Brain microvascular endothelial cell (primary cell): Measurements from ENCODE around the gene CHCHD4.
"Not testable (repeated sequence)": the region's sequence is repeated elsewhere in the genome, so short reads cannot be mapped to it uniquely, and the experiment has no call there.

ENCODE experiments used
- DNase-seq: peaks from one replicate; pipeline ENCODE4 v3.0.0-alpha.2; 2020
- H3K27ac ChIP-seq: fragments of 250-450 bp; sonication (Bioruptor Pico); 2 replicates; pipeline ENCODE4 v1.5.1; 2020; ENCODE audit warnings: mild to moderate bottlenecking, moderate library complexity
- H3K27me3 ChIP-seq: fragments of 250-450 bp; sonication (Bioruptor Pico); replicated peaks from 2 replicates; pipeline ENCODE4 v1.5.1; 2020; ENCODE audit warnings: mild to moderate bottlenecking
- H3K36me3 ChIP-seq: fragments of 250-450 bp; sonication (Bioruptor Pico); replicated peaks from 2 replicates; pipeline ENCODE4 v1.5.1; 2020; ENCODE audit warnings: mild to moderate bottlenecking
- H3K4me3 ChIP-seq: 2 replicates; pipeline ENCODE4 v1.5.1; 2011; ENCODE audit warnings: low read depth, mild to moderate bottlenecking, control low read depth, low read length, moderate library complexity
- in situ Hi-C: cut with HindIII; loops from 2 replicates; pipeline ENCODE4 v1.10.0; 2017; ENCODE audit warnings: low sequenced_read_pairs, low pct_ligation_motif_present
- TF ChIP-seq, protein P1 (sequence below): IDR thresholded peaks from 2 replicates; pipeline ENCODE4 v1.5.1; 2011; ENCODE audit warnings: low read depth, mild to moderate bottlenecking, moderate library complexity, low read length, control low read depth, inconsistent platforms; ENCODE audit errors: missing control alignments

Gene CHCHD4

DNA sequence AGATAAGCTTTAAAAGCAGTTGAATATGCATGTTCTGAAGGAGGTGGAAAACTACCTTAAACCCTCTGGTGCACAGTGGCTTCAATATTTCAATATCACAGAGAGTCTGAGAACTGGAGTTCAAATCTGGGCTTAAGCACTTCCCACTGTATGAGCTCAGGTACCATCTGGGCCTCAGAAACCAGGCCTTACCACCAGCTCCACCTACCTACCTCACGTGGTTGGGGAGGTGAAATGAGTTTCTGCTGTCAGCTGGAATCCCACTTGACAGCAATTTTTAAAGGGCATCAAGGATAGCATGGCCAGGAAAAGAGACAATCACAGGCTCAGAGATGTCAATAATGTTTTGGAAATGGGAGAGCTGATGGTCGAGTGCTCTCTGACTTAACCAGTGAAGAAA is 5.0 kb downstream of the CHCHD4 start:
- DNase-seq = no peak
- TF ChIP-seq, protein P1, sequence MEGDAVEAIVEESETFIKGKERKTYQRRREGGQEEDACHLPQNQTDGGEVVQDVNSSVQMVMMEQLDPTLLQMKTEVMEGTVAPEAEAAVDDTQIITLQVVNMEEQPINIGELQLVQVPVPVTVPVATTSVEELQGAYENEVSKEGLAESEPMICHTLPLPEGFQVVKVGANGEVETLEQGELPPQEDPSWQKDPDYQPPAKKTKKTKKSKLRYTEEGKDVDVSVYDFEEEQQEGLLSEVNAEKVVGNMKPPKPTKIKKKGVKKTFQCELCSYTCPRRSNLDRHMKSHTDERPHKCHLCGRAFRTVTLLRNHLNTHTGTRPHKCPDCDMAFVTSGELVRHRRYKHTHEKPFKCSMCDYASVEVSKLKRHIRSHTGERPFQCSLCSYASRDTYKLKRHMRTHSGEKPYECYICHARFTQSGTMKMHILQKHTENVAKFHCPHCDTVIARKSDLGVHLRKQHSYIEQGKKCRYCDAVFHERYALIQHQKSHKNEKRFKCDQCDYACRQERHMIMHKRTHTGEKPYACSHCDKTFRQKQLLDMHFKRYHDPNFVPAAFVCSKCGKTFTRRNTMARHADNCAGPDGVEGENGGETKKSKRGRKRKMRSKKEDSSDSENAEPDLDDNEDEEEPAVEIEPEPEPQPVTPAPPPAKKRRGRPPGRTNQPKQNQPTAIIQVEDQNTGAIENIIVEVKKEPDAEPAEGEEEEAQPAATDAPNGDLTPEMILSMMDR = no peak
- no peak overlapping the region for H3K27ac ChIP-seq
- H3K27me3 ChIP-seq = no peaks in the 10 kb centered on the region
- in situ Hi-C loops = no loop called here
- H3K36me3 ChIP-seq = no peaks in the 10 kb centered on the region
- no peak overlapping the region for H3K4me3 ChIP-seq

DNA sequence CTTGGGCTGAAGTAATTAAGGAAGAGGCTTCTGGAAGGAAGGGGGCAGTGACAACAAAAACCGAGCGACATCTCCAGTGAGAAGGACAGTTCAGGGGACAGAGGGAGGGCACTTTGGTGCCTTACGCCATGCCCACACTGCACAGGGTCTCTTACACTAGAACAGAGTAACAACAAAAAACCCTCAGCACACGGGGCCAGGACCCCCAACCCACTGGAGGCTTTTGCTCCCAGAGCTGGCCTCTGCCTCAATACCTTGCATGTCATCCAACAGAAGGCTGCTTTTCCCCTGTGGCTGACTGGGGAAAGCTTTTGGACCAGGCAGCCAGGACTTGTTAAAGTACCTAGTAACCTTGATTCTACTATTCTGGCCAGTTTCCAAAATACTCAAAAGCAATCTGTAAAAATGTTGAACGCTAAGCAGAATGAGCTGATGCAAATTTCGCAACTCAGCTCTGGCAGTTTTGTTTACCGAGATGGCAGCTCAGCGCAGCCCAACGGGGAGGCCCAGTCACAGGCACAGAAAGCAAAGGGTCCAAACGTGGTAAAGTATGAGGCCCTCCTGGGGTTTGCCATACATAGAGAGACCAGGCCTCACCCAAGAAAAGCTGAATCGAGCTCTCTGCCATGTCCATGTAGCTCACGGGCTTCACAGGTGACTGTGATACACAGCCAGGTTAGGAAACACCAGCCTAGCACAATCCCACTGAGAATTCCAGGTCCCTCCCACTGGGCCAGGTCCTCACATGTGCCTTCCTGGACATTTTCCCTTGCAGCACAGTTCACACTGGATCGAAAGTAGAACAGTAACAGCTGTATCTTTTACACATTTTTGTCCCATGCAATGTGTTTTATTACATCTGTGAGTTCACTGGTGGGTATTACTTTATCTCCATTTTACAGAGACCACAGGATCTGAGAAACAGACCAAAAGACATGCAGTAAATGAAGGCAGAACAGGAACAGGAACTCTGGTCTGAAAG is 6.0 kb downstream of the CHCHD4 start:
- Histone ChIP-seq H3K4me3 (no peak overlapping the region), H3K36me3 (no peaks in the 10 kb centered on the region), H3K27ac (no peak overlapping the region), H3K27me3 (no peaks in the 10 kb centered on the region)
- no peak for DNase-seq
- in situ Hi-C loops = no loop called here
- TF ChIP-seq, protein P1 = no peak

DNA sequence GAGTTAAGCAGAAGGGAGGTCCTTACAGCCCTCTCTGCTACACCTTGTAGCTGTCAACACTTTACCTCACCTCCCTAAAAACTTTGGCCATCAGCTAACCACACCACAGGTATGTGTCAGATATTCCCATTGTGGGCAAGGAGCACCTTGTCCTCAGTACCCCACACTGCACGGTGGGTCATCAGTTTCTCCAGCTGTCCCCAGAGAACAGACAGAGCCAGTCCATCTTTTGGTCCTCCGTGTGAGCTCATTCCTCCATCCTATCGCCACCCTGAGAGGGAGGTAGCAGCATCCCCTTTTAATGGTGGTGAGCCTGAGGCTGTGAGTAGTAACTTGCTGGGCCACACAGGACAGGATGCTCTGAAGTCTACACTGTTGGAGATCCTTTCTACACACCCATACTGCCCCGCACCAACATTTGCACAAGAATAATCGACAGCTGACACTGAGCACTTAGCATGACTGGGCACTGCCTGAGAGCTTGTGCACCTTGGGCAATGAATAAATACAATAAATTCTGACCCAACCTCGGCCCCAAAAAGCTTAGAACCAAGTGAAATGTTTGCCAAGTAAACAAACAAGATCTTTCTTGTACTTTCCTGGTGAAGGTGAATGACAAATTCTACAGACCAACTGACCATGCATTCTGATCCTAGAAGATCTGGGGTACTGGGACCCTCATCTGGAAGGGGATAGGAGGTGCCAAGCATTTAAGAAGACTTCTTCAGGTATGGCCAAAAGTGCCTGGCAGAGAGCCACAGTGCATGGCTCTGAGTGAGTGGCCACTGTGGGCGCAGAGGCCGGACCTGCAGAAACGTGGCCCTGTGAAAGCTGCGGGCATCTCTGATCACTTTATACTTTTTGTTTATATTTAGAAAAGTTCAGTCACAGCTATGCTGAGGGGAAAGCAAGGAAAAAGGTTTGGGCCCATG is 6.9 kb downstream of the CHCHD4 start:
- Histone ChIP-seq H3K27ac (no peak overlapping the region), H3K4me3 (no peak overlapping the region), H3K36me3 (peaks cover 3% of the 10 kb centered on the region), H3K27me3 (no peaks in the 10 kb centered on the region)
- DNase-seq = no peak
- TF ChIP-seq, protein P1 = no peak
- in situ Hi-C loops = no loop called here

DNA sequence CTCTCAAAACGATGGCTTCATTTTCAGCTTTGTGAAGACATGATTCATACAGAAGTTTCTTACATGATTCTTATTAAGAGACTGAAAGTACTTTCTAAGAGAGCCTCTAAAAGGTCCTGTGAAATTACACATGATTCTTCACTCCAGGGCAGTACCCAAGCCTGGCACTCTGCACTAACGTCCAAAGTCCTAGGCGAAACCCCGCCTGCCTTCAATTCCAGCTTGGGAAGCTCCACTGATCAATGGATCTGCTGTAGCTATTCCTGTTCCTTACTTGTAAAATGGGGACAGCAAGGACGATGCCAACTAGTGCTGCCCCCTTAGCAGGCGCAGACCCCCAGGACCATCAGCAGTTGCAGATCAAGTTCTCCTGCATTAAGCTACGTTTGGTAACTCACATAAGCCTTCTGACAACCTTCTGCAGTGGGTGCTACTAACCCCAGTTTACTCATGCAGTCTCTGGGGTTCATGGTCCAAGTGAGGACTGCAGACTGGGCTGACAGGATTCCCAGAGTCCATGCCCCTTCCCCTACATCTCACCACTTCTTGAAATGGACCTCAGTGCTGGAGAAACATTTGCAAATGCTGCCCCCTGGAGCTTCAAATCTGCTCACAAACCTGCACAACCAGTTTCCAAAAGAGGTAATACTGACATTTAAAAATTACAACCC is 10.6 kb downstream of the CHCHD4 start:
- H3K36me3 ChIP-seq = peaks cover 4% of the 10 kb centered on the region
- H3K27me3 ChIP-seq = no peaks in the 10 kb centered on the region
- TF ChIP-seq, protein P1 = peak; percentile 42
- in situ Hi-C loops = no loop called here
- no peak overlapping the region for H3K27ac ChIP-seq
- DNase-seq = no peak
- H3K4me3 ChIP-seq = no peak overlapping the region

DNA sequence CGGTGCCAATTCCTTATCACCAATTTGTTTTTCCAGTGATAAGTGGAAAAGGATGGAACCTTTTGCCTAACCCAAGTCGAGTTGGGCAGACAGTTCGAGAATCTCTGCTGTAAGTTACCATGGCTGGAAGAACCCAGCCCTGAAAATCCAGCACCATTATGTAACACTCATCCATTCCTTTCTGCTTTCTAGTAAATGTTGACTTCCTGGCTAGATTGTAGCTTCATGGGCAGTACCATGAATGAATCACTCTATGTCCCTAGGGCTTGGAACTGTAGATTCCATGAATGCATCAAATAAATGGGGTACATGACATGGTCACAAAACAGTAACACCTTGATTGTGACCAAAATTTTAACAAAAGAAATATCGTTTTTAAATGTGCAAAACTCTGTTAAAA is 14.0 kb downstream of the CHCHD4 start:
- DNase-seq = no peak
- in situ Hi-C loops = no loop called here
- TF ChIP-seq, protein P1 = no peak
- peaks cover 4% of the 10 kb centered on the region for H3K36me3 ChIP-seq
- no peak overlapping the region for H3K4me3 ChIP-seq
- H3K27ac ChIP-seq = no peak overlapping the region
- H3K27me3 ChIP-seq = no peaks in the 10 kb centered on the region

DNA sequence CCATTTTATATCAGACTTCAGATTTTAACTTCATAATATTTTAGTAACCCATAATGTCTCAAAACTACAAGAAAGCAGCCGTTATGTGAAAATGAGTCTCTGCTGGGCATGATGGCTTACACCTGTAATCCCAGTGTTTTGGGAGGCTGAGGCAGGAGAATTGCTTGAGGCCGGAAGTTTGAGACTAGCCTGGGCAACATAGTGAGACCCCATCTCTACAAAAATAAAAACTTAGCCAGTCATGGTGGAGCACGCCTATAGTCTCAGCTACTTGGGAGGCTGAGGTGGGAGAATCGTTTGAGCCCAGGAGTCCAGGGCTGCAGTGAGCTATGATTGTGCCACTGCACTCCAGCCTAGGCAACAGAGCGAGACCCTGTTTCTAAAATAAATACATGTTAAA is 14.8 kb downstream of the CHCHD4 start:
- H3K4me3 ChIP-seq, H3K27me3 ChIP-seq, H3K36me3 ChIP-seq, H3K27ac ChIP-seq, in situ Hi-C loops, DNase-seq: not testable (repeated sequence)
